Testis (tissue), 3 donors: ENCODE measurements around the gene PHOSPHO1. TPM values are rescaled to one million over a fixed set of nuclear protein-coding genes. Genes with fewer than 3 reads are reported as not detected.

Source experiments
- DNase-seq: peaks from one replicate; pipeline ENCODE4 v3.0.0-alpha.2; 2019
- H3K27ac ChIP-seq, 2 donors: fragments of 200-600 bp; sonication (generic); one replicate each; pipeline ENCODE4 v1.5.1; 2019
- H3K27me3 ChIP-seq: fragments of 200-600 bp; sonication (generic); one replicate; pipeline ENCODE4 v1.5.1; 2019
- H3K36me3 ChIP-seq: fragments of 200-600 bp; sonication (generic); one replicate; pipeline ENCODE4 v1.5.1; 2017; ENCODE audit warnings: low read depth; ENCODE audit errors: missing control alignments
- H3K4me1 ChIP-seq: fragments of 200-600 bp; sonication (generic); one replicate; pipeline ENCODE4 v1.5.1; 2019
- H3K4me3 ChIP-seq, 2 donors: fragments of 200-600 bp; sonication (generic); one replicate each; pipeline ENCODE4 v1.5.1; 2017 to 2019
- H3K9me3 ChIP-seq: fragments of 200-600 bp; sonication (generic); one replicate; pipeline ENCODE4 v1.5.1; 2017
- CTCF ChIP-seq, 3 experiments: fragments of 450-650 bp in 2 of 3; fragments of 200-600 bp in 1 of 3; sonication (generic) in 1 of 3; IDR thresholded peaks; one replicate each; pipeline ENCODE4 v1.5.1; 2016 to 2019; ENCODE audit warnings: antibody characterized with exemption in 3 of 3, mild to moderate bottlenecking in 2 of 3, moderate library complexity in 1 of 3
- POLR2A ChIP-seq: fragments of 450-650 bp; IDR thresholded peaks from one replicate; pipeline ENCODE4 v1.6.1; 2017; ENCODE audit warnings: antibody characterized with exemption, mild to moderate bottlenecking, moderate library complexity
- WGBS, 2 donors: methylation state at CpG; one replicate each; pipeline ENCODE4 v1.1.5; 2018; 5-methylcytosine and 5-hydroxymethylcytosine counted together
- intact Hi-C: fragments of 100-400 bp; cut with DNase I; formaldehyde crosslinking; loops from one replicate; pipeline ENCODE4 v1.15.1; 2023; ENCODE audit warnings: low total_unique reads
- polyA plus RNA-seq: library from polyadenylated mRNA; stranded (reverse); fragments of 350-450 nt; fragmentation: Illumina TruSeq; extraction: RNeasy Lipid Tissue Mini Kit (QIAGEN cat#74804); gene quantifications from one replicate; pipeline ENCODE4 v1.2.3, GENCODE V29; 2014; ENCODE audit warnings: low read depth, low replicate concordance; ENCODE audit not compliant: insufficient read depth
- total RNA-seq, 2 donors: library from RNA; depleted of rRNA; stranded (reverse); fragments of >200 nt; gene quantifications; one replicate each; pipeline ENCODE4 v1.2.3, GENCODE V29; 2016

The PHOSPHO1 gene
- total and polyA plus RNA-seq, 3 donors from 2014 or later: 35.4 to 138 (median 99.5) TPM

GRCh38 chr17:49214676-49215360, 15.8 kb downstream of the PHOSPHO1 start:
- no peaks in the 10 kb centered on the region for H3K27me3 ChIP-seq
- peaks cover 3% of the 10 kb centered on the region for H3K4me1 ChIP-seq
- H3K36me3 ChIP-seq: no peaks in the 10 kb centered on the region
- H3K4me3 ChIP-seq: no peak overlapping the region
- DNase-seq: peak; percentile 60
- H3K9me3 ChIP-seq: no peaks in the 10 kb centered on the region
- TF ChIP-seq POLR2A (no peak), CTCF (IDR thresholded peaks at IDR 0.05) (no peak)
- WGBS, 2 donors: 58 to 60% methylated on average over 12 of the region's 12 CpGs
- intact Hi-C loops: no loop called here
- peak overlapping the region in 1 of 2 donors; percentile 6 for H3K27ac ChIP-seq

GRCh38 chr17:49213847-49214246, 16.7 kb downstream of the PHOSPHO1 start:
- no peak overlapping the region for H3K27ac ChIP-seq
- intact Hi-C loops: no loop called here
- WGBS, 2 donors: 88 to 96% methylated on average over 2 of the region's 2 CpGs

GRCh38 chr17:49213399-49213798, 17.2 kb downstream of the PHOSPHO1 start:
- Histone ChIP-seq H3K4me3 (no peak overlapping the region), H3K27me3 (no peaks in the 10 kb centered on the region), H3K9me3 (no peaks in the 10 kb centered on the region), H3K36me3 (no peaks in the 10 kb centered on the region), H3K27ac (no peak overlapping the region), H3K4me1 (peaks cover 3% of the 10 kb centered on the region)
- no peak for DNase-seq
- intact Hi-C loops: no loop called here
- WGBS, 2 donors: 76 to 82% methylated on average over 3 to 5 of the region's 5 CpGs
- TF ChIP-seq POLR2A (no peak), CTCF (IDR thresholded peaks at IDR 0.05) (no peak)

More at GRCh38 chr17:49213847-49214246, 16.7 kb downstream of the PHOSPHO1 start:
- Histone ChIP-seq H3K27me3 (no peaks in the 10 kb centered on the region), H3K9me3 (no peaks in the 10 kb centered on the region), H3K36me3 (no peaks in the 10 kb centered on the region), H3K4me1 (peaks cover 3% of the 10 kb centered on the region), H3K4me3 (no peak overlapping the region)
- TF ChIP-seq CTCF (IDR thresholded peaks at IDR 0.05): no peak
- DNase-seq: no peak

- Histone ChIP-seq H3K4me3 (no peak within 1 kb of the TSS), H3K27me3 (no peaks in the 10 kb centered on the region), H3K4me1 (peaks cover 3% of the 10 kb centered on the region), H3K9me3 (no peaks in the 10 kb centered on the region), H3K27ac (peak within 1 kb of the TSS in 1 of 2 donors; percentile 11), H3K36me3 (no peaks in the 10 kb centered on the region)
- no peak for DNase-seq
- intact Hi-C loops: no loop called here
- WGBS, 2 donors: 44 to 53% methylated on average over 11 to 22 of the region's 22 CpGs
- no peak for TF ChIP-seq CTCF (IDR thresholded peaks at IDR 0.05)
- TF ChIP-seq POLR2A: no peak
Measured at GRCh38 chr17:49210158-49211029, 20.2 kb downstream of the PHOSPHO1 start, which contains the start of the genes ABI3 and GNGT2. Gene ABI3 (plus strand): TSS chr17:49210707. CDS start chr17:49210725, 18 bp downstream. Gene GNGT2 (minus strand): TSS chr17:49210574. CDS start chr17:49207422, 3,152 bp downstream.
